HG02798 (cell line): ENCODE results near the gene LRRC28.

Experiments
- ATAC-seq: cut with Tn5 transposase; IDR thresholded peaks from one replicate; pipeline ENCODE4 v1.9.1; 2021; ENCODE audit warnings: mild to moderate bottlenecking; ENCODE audit not compliant: unreplicated experiment, poor library complexity

LRRC28 gene

DNA sequence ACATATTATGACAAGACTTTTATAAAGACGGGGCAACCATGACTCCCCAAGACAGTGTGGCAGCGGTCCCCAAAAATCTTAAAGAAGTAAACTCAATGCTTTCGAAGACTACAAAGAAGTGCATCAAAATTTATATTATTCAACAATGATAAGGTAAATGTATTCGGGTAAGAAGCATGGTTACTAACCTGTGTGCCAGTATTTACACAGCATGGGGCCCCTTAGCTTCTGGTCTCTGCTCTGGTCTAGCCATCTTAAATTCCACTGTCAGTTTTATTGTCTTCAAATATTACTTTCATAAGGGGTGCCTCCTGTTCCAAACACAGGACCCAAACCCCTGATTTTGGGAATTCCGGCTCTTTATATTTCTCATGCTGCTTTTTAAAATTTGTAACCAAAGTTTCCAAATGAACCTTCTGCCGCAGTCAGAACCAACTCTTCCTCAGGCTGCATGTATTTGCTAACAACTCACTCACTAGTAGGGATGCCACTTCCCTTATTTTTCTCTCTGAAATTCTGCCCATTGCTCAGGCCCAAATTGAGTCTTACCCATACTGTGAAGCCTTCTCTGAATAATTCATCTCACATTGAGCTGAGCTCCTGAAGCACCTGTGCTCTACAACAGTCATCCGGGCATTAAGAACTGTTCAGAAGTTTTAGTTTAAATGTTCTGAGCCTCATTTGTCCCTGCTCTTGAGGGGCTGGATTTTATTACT lies 3.1 kb upstream of the LRRC28 start:
- ATAC-seq: no peak

DNA sequence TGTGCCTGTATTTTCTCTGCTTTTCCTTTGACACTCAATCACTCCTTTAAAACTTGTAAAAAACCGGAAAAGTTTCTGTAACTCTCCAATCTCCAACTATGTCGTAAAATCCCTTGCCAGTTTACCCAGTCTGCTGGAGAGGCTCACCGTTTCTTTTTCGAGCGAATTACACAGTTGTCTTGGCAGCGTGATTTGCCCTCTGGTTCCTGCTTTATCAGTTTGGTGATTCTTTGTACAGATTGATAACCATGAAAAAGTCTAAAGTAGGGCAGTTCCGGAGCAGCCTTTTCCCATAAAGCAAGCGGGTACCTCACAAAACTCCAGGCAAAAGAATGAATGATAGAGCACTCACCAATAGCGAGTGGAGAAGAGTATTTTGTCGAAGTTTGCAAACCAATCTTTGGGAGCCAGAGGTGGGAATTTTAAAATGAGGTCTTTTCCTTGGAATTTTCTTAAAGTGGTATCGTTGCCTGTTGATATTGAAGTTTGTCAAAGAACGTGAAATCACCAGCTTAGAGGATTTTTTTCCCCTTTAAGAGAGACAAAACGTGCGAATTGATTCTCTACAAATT lies 1.9 kb upstream of the LRRC28 start, which contains the start of gene TTC23:
Gene TTC23 (minus strand): TSS at position 312 of the 572 bp plus-strand sequence. CDS start 20,869 bp downstream, outside the sequence.
- ATAC-seq: no peak

DNA sequence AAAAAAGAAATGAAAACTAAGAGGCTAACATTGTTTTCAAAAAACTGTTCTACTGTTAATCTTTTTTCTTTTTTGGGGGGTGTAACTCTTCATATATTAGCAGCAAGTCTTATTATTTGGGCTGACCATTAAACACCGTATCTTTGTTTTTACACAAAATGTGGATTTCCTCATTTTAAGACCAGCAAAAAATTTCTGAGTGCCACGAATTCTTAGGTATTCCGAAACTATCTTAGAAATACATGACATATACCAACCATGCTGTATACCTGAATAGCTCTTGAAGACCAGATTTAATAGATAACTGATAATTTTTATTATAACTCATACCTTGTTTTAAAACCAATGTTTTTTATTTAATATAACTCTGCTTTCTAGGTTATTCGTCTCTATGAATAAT lies 1.3 kb upstream of the LRRC28 start:
- ATAC-seq: no peak

DNA sequence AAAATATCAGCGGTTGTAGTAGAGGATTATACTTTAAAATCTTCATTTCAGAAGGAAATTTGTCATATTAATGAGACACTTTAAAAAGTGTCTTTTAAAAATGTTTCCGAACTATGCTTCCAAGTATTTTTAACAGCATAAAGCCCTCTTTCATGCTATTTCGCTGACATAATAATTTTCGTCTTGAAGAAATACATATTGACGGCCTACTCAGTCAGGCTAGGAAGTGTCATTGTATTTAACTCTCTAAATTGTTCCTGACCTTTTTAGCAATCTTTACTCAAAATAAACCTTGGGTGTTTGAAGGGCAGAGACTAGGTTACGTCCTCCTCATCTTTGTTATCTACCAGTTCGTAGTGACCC lies 806 bp upstream of the LRRC28 start:
- ATAC-seq: no peak

DNA sequence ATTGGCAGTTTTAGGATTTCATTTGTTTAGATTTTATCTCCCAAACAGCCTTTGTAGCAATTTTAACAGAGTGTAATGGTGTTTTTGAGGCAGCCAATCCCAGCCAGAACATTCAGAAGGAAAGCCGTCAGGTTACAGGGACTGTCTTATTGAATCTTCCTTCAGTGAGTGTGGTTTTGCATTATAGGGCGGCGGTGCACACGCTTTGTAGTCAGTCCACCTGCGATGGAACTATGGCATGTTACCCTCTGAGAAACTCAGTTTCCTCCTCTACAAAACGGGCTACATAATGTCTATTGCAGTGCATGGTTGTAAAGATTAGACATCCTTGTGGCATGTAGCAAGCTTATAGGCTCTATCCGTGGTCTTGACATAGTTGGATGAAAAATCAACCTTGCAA lies 1.0 kb downstream of the LRRC28 start:
- ATAC-seq: no peak

DNA sequence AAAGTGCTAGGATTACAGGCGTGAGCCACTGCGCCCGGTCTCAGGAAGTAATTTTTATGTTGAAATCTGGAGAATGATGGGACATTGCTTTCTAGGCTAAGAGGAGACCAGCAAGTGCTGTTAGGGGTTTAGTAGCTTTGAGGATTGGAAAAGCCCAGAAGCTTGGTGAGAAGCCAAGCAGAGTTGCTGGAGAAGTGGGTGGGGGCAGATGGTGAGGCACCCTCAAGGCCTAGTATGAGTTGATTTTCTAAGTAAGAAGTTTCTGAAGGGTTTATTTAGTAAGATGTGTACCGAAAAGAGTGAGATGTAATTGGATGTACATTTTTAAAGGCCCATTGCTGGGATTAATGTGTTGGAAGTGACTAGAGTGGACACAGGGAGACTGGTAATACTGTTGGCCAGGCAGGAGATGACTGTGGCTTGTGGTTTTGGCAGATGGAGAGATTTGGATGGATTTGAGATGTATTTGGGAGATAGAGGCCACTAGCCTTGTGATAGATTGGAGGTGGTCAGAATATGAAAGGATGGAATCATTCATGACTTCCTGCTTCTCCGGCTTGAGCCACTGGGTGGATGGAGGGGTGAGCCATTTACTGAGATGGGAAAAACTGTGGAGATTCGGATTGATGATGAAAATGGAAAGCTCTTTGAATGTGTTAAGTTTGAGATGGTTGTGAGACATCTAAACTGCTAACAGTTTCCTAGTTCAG lies 2.3 kb downstream of the LRRC28 start:
- no peak for ATAC-seq

DNA sequence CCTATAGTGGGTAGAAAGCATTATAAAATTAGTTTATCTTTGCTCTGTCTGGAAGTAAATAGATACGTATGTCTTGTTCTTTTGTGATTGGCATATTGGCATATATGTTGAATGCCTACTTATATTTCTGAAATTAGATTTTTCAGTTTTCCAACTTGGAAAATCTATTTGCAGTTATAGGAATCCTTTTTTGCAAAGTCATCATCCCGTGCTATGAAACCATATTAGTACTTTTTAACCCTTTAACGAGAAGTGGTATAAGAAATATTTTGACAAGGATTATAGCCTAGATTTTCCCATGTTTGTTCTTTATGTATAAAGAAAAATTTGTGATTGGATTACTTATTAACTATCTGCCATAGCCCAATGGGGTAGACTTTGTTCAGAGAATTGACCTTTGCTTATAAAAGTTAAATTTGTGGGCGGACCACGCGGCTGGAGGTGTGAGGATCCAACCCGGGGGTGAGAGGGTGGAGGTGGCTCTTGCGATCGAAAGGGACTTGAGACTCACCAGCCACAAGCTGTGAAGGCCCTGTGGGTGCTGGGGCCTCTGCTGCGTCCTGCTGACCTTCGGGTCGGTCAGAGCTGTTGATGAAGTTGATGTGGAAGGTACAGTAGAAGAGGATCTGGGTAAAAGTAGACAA lies 5.9 kb downstream of the LRRC28 start:
- no peak for ATAC-seq

DNA sequence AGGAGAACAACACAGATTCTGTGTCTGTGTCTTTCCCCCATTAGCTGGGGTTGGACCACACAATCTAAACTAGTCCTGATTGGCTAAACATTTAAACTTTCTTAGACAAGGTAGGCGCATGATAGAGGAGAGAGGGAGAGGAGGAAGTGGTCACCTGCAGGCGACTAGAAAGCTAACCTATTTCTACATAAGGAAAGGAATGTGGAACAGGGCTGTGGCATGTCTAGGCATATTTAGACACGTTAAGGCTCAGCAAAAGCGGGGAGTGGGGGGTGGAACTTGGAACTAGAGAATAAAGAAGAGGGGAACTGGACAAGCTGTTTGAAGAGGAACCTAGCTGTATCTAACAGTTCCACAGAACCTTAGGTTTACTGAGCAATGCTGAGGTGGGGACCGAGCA lies 12.8 kb downstream of the LRRC28 start:
- no peak for ATAC-seq

- ATAC-seq: no peak
Measured at GRCh38 chr15:99265541-99266070, 14.3 kb downstream of the LRRC28 start.

DNA sequence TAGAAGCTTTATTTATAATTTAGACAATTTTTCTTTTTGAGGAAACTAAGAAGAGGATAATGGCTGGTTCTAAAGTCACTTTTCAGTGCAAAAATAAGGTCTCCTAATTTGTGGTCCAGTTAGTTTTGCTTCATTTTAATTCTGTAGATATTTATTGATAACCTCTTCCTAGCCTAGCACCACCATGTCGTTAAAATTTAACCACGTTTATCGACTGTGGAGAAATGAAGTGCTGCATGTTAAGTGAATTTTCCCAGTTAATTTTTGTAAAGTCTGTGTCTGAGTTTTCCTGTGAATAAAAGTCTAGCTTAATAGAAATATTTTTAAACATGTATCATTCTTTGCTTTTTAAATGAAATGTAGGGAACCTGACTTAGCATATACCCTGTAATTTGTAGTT lies 16.7 kb downstream of the LRRC28 start:
- ATAC-seq: no peak

- ATAC-seq: no peak
Measured at GRCh38 chr15:99268431-99268830, 17.1 kb downstream of the LRRC28 start.

- no peak for ATAC-seq
Measured at GRCh38 chr15:99273801-99274200, 22.5 kb downstream of the LRRC28 start.

DNA sequence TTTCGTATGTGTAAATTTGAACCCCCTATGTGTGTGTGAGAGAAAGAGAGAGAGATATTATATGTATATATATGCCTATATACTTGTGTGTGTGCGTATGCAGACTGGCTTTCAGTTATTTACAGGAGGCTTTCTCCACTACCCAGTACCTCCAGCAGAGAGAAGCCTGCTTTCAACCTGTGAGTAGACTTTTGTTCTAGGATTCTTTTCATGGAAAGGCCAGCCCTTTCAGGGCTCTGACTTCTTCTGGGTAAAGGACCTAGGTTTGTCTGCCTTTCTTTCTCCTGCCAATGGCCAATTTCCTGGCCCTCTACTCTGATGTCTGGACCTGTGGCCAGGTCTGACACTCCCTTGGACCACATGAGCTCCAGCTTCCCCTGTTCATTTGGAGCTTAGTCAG lies 23.8 kb downstream of the LRRC28 start:
- no peak for ATAC-seq

GRCh38 chr15:99275525-99276128 lies 24.3 kb downstream of the LRRC28 start:
- no peak for ATAC-seq

DNA sequence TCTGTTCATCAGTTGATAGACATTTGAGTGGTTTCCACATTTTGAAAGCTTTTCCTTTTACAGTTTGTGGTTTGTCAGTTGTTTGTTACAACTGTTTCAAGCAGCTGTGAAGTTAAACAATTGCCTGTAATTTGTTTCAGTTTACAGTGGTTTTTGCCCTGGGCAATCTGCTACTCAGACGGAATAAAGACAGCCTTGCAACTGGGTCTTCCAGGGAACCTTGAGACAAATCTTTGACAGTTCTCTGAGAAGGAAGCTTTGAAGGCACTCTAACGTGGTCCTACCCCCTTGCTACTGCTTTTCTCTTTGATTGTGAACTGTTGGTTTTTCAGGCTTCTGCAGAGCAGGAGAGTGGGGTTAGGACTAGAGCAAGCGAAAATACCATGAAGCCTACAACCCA lies 28.0 kb downstream of the LRRC28 start:
- no peak for ATAC-seq

DNA sequence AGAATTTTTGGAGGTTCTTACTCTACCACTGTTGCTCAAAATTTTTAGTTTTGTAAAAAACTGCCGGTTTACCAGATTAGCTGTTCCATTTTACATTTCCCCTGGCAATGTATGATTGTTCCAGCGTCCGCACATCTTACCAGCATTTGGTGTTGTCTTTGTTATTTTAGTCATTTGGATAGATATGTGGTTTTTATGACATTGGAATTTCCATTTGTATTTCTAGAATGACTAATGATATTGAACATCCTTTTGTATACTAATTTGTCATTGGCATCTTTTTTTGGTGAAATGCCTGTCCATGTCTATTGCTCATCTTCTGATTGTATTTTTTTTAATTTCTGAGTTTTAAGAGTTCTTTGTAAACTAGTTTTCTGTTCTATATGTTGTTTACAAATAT lies 28.5 kb downstream of the LRRC28 start:
- no peak for ATAC-seq

- no peak for ATAC-seq
Measured at GRCh38 chr15:99282121-99282520, 30.8 kb downstream of the LRRC28 start.

DNA sequence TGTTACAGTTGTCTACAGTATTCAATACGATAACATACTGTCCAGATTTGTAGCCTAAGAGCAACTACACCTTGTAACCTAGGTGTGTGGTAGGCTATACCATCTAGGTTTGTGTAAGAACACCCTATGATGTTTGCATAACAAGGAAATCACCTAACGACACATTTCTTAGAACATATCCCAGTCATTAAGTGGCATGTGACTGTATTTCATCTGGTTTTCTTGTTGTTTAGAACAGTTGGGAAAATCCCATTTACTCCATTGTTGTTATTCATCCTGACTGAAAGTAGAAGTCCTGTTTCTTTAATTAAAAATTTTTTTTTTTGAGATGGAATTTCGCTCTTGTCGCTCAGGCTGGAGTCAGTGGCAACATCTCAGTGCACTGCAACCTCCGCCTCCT lies 31.3 kb downstream of the LRRC28 start:
- no peak for ATAC-seq

DNA sequence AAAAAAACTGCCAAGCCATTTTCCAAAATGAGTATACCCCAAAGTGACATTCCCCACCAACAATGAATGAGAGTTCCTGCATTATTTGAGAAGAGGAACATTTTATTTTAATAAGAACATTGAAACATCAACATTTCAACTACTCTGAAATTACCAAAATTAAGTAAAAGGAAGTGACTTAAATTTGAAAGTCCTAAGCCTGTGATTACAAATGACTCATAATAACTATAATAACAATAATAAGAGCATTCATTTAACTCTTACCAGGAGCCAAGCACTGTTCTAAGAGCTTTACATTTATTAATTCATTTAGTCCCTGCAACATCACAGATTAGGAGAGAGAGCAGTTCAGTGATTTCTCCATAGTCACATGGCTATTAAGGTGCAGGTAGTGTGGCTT lies 32.4 kb downstream of the LRRC28 start:
- no peak for ATAC-seq

DNA sequence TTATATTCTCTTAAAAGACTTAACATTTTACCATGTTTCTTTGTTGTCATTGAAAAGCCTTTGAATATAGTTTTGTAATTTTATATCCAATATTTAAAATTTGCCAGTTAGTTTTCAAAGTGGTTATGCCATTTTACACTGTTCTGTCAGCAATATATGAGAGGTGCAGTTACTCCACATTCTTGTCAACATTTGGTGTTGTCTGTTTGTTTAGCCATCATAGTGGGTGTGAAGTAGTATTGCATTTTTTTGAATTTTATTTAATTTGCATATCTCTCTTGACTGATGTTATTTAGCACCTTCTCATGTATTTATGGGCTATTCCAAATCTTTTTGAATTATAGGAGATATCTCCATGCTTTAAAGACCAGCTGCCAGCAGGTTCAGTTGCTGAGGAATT lies 40.4 kb downstream of the LRRC28 start:
- ATAC-seq: no peak

DNA sequence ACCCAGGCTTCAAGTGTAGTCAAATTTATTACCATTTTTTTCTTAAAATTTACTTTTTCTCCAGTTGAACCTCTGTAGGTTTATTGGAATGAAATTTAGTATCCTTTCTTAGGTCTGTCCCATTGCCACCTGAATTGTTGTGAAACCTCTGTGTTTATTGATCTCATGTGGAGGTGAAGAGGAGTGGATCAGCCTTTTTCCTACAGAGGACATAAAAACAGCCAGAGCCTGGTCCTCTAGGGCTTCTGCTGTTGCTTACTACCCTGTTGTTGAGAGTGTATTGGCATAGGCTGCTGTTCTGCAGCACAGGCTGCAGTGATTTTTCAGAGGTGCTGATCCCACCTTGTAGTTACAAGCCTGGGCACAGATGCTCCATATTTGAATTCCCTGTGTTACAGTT lies 44.6 kb downstream of the LRRC28 start:
- ATAC-seq: no peak
